ENCODE measurements around the gene TSPAN14. TPM values are rescaled to one million over a fixed set of nuclear protein-coding genes. Genes with fewer than 3 reads are reported as not detected.

The TSPAN14 gene
- total RNA-seq, 3 donors from 2014 or later (not counting 1 experiment from before 2014, with no cell fraction given), result 126 to 180 (median 173) TPM

DNA sequence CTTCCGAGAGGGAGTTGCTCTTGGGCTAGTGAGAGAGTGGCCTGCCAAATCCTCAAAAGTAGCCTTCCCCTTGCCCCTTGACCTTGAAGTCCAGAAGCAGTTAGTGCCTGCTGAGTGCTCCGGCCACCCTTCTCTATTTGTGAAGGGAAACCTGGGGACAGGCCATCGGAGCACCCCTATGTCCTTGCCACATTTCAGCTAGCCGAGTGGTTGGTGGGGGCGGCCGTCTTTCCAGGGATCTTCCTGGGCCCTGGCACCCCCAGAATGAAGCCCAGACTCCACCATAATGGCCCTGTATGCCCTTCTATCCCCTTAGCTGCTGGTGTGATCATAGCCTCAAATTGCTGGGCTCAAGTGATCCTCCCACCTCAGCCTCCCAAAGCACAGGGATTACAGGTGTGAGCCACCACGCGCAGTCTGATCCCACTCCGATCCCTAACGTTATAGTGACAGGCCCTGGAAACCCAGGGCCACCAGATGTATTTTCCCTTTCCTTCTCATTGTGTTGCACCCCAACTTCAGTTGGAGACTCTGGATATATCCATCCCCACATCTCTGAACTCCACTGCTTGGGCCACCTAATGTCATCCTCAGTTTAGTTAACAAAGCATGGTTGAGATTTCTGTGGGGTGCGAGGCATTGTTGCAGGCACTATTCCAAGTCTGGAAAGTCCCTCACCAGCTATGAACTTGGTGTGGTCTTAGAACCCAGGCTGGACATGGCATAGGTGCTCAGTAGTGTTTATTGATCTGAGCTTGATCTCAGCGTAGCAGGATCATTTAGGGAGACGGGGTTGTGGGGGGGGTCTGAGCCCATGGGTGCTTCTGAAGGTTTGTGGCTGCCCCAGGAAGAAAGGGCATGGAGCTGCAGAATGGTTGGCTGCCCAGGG lies 1.6 kb downstream of the TSPAN14 start:
- no peaks in the 10 kb centered on the region for H3K9me3 Mint-ChIP-seq
- no peaks in the 10 kb centered on the region for H3K27me3 Mint-ChIP-seq (ENCODE audit: low read depth in 2 of 2)
- no peaks in the 10 kb centered on the region for H3K27me3 ChIP-seq (ENCODE audit: control insufficient read depth, insufficient read depth, low read length)
- H3K4me3 Mint-ChIP-seq, result peak overlapping the region; percentile 96
- H3K36me3 ChIP-seq (ENCODE audit: control insufficient read depth, insufficient read depth, low read length), result peaks cover 3% of the 10 kb centered on the region
- DNase-seq (no peak), ATAC-seq (no peak)
- H3K4me1 Mint-ChIP-seq, result peaks cover 51 to 53% of the 10 kb centered on the region in 2 donors
- no peaks in the 10 kb centered on the region for H3K9me3 ChIP-seq (ENCODE audit: control insufficient read depth, insufficient read depth, low read length)
- peak overlapping the region; percentile 73 for H3K27ac ChIP-seq (ENCODE audit: low read length)
- no peaks in the 10 kb centered on the region for H3K36me3 Mint-ChIP-seq
- H3K4me1 ChIP-seq (ENCODE audit: control insufficient read depth, insufficient read depth, low read length), result peaks cover 62% of the 10 kb centered on the region
- intact Hi-C loops (cut with micrococcal nuclease), result loop anchor here (2.0 kb wide), 2 partner anchors 31 to 43 kb away; no protein-coding TSS in a partner anchor
- TF ChIP-seq, protein P1, sequence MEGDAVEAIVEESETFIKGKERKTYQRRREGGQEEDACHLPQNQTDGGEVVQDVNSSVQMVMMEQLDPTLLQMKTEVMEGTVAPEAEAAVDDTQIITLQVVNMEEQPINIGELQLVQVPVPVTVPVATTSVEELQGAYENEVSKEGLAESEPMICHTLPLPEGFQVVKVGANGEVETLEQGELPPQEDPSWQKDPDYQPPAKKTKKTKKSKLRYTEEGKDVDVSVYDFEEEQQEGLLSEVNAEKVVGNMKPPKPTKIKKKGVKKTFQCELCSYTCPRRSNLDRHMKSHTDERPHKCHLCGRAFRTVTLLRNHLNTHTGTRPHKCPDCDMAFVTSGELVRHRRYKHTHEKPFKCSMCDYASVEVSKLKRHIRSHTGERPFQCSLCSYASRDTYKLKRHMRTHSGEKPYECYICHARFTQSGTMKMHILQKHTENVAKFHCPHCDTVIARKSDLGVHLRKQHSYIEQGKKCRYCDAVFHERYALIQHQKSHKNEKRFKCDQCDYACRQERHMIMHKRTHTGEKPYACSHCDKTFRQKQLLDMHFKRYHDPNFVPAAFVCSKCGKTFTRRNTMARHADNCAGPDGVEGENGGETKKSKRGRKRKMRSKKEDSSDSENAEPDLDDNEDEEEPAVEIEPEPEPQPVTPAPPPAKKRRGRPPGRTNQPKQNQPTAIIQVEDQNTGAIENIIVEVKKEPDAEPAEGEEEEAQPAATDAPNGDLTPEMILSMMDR (IDR thresholded peaks at IDR 0.05), result no peak
- H3K4me3 ChIP-seq (ENCODE audit: low read length), result peak overlapping the region; percentile 82
- WGBS (ENCODE audit: insufficient coverage), result 60% methylated on average over 13 of the region's 13 CpGs
- peak overlapping the region; percentile 91 to 92 for H3K27ac Mint-ChIP-seq

DNA sequence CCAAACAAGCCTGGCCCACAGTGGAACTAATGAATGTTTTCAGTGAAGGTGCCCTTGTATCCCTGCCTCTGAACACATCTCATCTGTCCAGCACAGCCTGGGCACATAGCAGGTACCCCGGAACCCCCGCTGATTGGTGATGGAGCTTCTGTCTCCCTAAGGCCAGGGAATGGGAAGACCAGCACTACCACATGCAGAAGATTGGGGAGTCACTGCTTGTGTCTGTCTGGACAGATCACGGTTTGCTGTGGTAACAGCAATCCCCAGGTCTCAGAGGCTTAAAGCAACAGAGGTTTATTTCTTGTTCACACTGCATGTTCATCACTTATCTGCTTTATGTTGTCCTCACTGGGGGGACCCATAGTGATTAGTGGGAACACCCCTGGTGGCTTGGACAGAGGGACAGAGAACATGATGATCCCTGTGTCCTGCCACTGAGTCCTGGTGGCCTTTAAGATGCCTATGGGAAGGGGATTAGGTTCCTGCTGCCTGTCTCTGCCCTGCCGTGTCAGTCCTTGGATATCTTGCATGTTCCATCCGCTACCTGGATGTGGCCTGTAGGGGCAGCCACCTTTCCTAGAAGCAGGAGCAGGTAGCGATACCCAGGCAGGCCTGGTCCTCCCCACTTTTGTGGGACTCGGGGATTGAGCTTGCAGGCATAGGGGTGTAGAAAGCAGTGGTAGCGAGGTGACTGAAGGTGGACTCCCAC lies 3.6 kb downstream of the TSPAN14 start:
- H3K9me3 Mint-ChIP-seq, result no peaks in the 10 kb centered on the region
- H3K27ac Mint-ChIP-seq, result peak overlapping the region; percentile 91 to 92
- H3K4me1 ChIP-seq (ENCODE audit: control insufficient read depth, insufficient read depth, low read length), result peaks cover 82% of the 10 kb centered on the region
- DNase-seq (no peak), ATAC-seq (no peak)
- H3K9me3 ChIP-seq (ENCODE audit: control insufficient read depth, insufficient read depth, low read length), result no peaks in the 10 kb centered on the region
- intact Hi-C loops (cut with micrococcal nuclease), result loop anchor here (2.0 kb wide), 1 partner anchor 29 kb away; no protein-coding TSS in a partner anchor
- H3K4me3 ChIP-seq (ENCODE audit: low read length), result no peak overlapping the region
- TF ChIP-seq, protein P1 (IDR thresholded peaks at IDR 0.05), result no peak
- H3K36me3 ChIP-seq (ENCODE audit: control insufficient read depth, insufficient read depth, low read length), result peaks cover 6% of the 10 kb centered on the region
- H3K36me3 Mint-ChIP-seq, result no peaks in the 10 kb centered on the region
- peak overlapping the region; percentile 96 for H3K4me3 Mint-ChIP-seq
- peaks cover 71 to 73% of the 10 kb centered on the region in 2 donors for H3K4me1 Mint-ChIP-seq
- 83% methylated on average over 8 of the region's 8 CpGs for WGBS (ENCODE audit: insufficient coverage)
- H3K27ac ChIP-seq (ENCODE audit: low read length), result peak overlapping the region; percentile 73
- no peaks in the 10 kb centered on the region for H3K27me3 ChIP-seq (ENCODE audit: control insufficient read depth, insufficient read depth, low read length)
- H3K27me3 Mint-ChIP-seq (ENCODE audit: low read depth in 2 of 2), result no peaks in the 10 kb centered on the region

DNA sequence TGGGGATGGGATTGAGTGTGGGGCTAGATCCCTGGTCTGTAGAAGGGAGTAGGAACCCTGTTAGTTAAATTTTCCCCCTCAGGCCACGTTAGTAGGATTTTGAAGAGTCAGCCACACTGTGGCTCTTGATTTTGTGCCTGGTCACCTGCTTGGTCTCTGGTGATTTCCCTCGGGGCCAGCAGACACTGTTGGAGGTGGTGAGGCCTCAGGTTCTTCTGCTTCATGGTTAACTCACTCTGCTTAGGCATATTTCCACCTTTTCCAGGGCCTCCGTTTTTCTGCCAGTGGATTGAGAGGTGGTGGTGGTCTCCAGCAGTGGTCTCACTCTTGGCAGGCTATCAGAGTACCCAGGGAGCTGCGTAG lies 4.1 kb downstream of the TSPAN14 start:
- H3K4me1 ChIP-seq (ENCODE audit: control insufficient read depth, insufficient read depth, low read length), result peaks cover 86% of the 10 kb centered on the region
- no peak for DNase-seq
- 46% methylated on average over 4 of the region's 4 CpGs for WGBS (ENCODE audit: insufficient coverage)
- peak overlapping the region; percentile 73 for H3K27ac ChIP-seq (ENCODE audit: low read length)
- TF ChIP-seq, protein P1 (IDR thresholded peaks at IDR 0.05), result no peak
- peaks cover 6% of the 10 kb centered on the region for H3K36me3 ChIP-seq (ENCODE audit: control insufficient read depth, insufficient read depth, low read length)
- Mint-ChIP-seq H3K9me3 (no peaks in the 10 kb centered on the region), H3K4me3 (peak overlapping the region; percentile 96), H3K36me3 (no peaks in the 10 kb centered on the region), H3K27me3 (ENCODE audit: low read depth in 2 of 2) (no peaks in the 10 kb centered on the region), H3K27ac (peak overlapping the region; percentile 91 to 92), H3K4me1 (peaks cover 76 to 78% of the 10 kb centered on the region in 2 donors)
- H3K27me3 ChIP-seq (ENCODE audit: control insufficient read depth, insufficient read depth, low read length), result no peaks in the 10 kb centered on the region
- H3K9me3 ChIP-seq (ENCODE audit: control insufficient read depth, insufficient read depth, low read length), result no peaks in the 10 kb centered on the region
- intact Hi-C loops (cut with micrococcal nuclease), result no loop called here
- no peak for ATAC-seq
- no peak overlapping the region for H3K4me3 ChIP-seq (ENCODE audit: low read length)
